GM06990 (cell line): ENCODE measurements around the gene AXL.

Experiments used
- DNase-seq: peaks from one replicate; pipeline ENCODE4 v3.0.0-alpha.2; 2011; ENCODE audit not compliant: insufficient read length; ENCODE audit errors: extremely low read depth
- H3K27me3 ChIP-seq: replicated peaks from 2 replicates; pipeline ENCODE4 v1.6.0; 2011; ENCODE audit warnings: low read length; ENCODE audit not compliant: control insufficient read depth, insufficient read depth
- H3K36me3 ChIP-seq: 2 replicates; pipeline ENCODE4 v1.5.1; 2011; ENCODE audit warnings: low read length; ENCODE audit not compliant: control insufficient read depth, insufficient read depth
- H3K4me3 ChIP-seq: replicated peaks from 2 replicates; pipeline ENCODE4 v1.5.1; 2011; ENCODE audit warnings: low read depth, mild to moderate bottlenecking, control low read depth, low read length
- CTCF ChIP-seq: IDR thresholded peaks from 2 replicates; pipeline ENCODE4 v1.5.1; 2011; ENCODE audit warnings: low read length, control low read depth, mild to moderate bottlenecking, inconsistent platforms; ENCODE audit not compliant: insufficient read depth, poor library complexity, severe bottlenecking

AXL gene

DNA sequence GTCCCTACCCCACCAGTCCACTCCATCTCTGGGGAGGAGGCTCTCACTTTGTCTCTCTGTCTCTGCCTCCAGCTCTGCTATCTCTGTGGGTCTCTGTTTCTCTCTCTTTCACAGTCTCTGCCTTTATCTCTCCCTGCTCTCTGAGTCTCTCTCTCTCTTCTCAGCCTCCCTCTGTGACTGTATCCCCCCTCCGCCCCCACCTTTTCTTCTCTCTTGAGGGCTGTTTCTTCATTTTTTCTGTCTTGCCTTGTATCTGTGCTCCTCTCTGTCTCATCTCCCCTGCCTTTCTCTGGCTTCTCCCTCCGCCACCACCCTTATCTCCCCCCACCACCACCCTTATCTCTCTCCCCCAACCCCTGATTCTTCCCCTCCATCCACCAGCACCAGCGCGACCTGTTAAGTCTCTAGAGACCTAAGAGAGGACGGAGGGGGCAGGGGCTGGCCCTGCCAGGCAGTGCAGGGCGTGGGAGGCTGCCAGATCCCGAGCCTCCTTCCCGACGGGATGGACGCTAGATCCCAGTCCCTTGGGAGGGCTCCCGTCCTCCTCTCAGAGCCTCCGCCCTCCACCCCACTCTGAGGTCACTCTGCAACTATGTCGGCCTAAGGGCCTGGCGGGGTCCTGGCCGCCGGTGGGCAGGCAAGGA, 1.0 kb downstream of the AXL start:
- no peak overlapping the region for H3K4me3 ChIP-seq
- TF ChIP-seq CTCF = no peak
- DNase-seq = no peak
- H3K36me3 ChIP-seq = no peaks in the 10 kb centered on the region
- peaks cover 4% of the 10 kb centered on the region for H3K27me3 ChIP-seq

- no peak overlapping the region for H3K4me3 ChIP-seq
- H3K27me3 ChIP-seq = peaks cover 4% of the 10 kb centered on the region
- no peaks in the 10 kb centered on the region for H3K36me3 ChIP-seq
- no peak for DNase-seq
- no peak for TF ChIP-seq CTCF
Measured at GRCh38 chr19:41220811-41221210, 1.8 kb downstream of the AXL start.

DNA sequence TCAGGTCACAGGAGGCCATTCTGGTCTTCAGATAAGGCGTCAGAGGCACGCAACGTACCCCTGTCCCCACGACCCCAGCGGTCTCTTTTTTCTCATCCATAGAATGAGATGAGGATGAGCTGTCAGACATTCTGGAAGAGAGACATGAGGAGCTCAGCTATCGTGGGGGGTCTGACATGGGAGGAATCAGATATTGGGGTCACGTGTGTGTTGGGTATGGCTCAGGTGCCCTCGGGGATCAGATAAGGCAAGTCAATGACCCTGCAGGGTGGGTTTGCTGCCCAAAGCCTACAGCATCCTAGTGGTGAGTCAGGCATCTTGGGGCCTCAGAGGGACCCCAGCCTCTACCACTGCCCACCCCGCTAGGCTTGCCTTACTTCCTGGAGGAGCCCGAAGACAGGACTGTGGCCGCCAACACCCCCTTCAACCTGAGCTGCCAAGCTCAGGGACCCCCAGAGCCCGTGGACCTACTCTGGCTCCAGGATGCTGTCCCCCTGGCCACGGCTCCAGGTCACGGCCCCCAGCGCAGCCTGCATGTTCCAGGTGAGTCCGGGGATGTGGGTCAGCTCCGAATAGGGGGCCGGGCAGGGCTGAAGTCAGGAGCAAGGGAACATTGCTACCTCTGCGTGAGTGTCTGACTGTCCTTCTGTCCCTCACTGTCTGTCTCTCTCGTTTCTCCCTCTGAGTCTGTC, 2.6 kb downstream of the AXL start:
- Histone ChIP-seq H3K36me3 (no peaks in the 10 kb centered on the region), H3K27me3 (peaks cover 6% of the 10 kb centered on the region), H3K4me3 (no peak overlapping the region)
- TF ChIP-seq CTCF = no peak
- DNase-seq = no peak

DNA sequence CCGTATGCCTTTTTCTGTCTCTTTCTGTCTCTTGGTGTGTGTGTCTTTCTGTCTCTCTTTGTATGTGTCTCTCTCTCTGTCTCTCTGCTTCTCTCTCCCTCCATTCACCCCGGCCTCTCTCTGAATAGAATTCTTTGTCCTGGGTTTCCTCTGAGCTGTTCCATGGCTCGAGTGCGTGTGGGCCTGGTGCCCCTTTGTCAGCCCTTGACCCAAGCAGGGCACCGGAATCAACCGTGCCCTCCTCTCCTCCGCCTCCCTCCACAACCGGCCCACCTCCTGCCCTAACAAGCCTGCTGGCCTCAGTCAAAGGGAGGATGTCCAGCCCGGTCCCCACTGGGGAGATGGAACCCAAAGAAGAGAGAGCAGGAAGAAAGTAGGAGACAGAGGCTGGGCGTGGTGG, 3.2 kb downstream of the AXL start:
- Histone ChIP-seq H3K4me3 (no peak overlapping the region), H3K36me3 (no peaks in the 10 kb centered on the region), H3K27me3 (peaks cover 5% of the 10 kb centered on the region; the same call in 1 of the 2 replicates)
- no peak for DNase-seq
- no peak for TF ChIP-seq CTCF

GRCh38 chr19:41223431-41224234, 4.6 kb downstream of the AXL start:
- Histone ChIP-seq H3K36me3 (no peaks in the 10 kb centered on the region), H3K4me3 (no peak overlapping the region), H3K27me3 (peaks cover 5% of the 10 kb centered on the region; the same call in 1 of the 2 replicates)
- DNase-seq = no peak
- no peak for TF ChIP-seq CTCF
